CD8-positive, alpha-beta memory T cell (primary cell): Measurements from ENCODE around the gene RGS9. TPM values are rescaled to one million over a fixed set of nuclear protein-coding genes. Genes with fewer than 3 reads are reported as not detected.
"Not testable (repeated sequence)": the region's sequence is repeated elsewhere in the genome, so short reads cannot be mapped to it uniquely, and the experiment has no call there.

Experiments used
- CTCF ChIA-PET: fragments of 350-600 bp; sonication (Branson Sonifier 250); formaldehyde crosslinking; loops from one replicate; lab custom pipeline; 2021; ENCODE audit warnings: antibody characterized with exemption; lab: Charles Lee
- POLR2A ChIA-PET: fragments of 350-600 bp; sonication (Branson Sonifier 250); formaldehyde crosslinking; loops from one replicate; lab custom pipeline; 2021; ENCODE audit warnings: antibody characterized with exemption; lab: Charles Lee
- DNase-seq, 5 donors: peaks; one replicate each; pipeline versions ENCODE4 v3.0.0 to v3.0.0-alpha.2; 2020 to 2022; ENCODE audit warnings: mixed read lengths in 1 of 5
- H3K27ac ChIP-seq: one replicate; pipeline ENCODE4 v1.7.0; 2013; ENCODE audit warnings: low read depth, mild to moderate bottlenecking, low read length, moderate library complexity
- H3K27me3 ChIP-seq: 2 replicates; pipeline ENCODE4 v1.7.0; 2013; ENCODE audit warnings: low read length, mild to moderate bottlenecking; ENCODE audit not compliant: insufficient read depth, poor library complexity, severe bottlenecking
- H3K36me3 ChIP-seq: 2 replicates; pipeline ENCODE4 v1.7.0; 2013; ENCODE audit warnings: mild to moderate bottlenecking, low read length, moderate library complexity; ENCODE audit not compliant: insufficient read depth
- H3K4me1 ChIP-seq: 2 replicates; pipeline ENCODE4 v1.7.0; 2013; ENCODE audit warnings: mild to moderate bottlenecking, low read length, moderate library complexity; ENCODE audit not compliant: insufficient read depth
- H3K4me3 ChIP-seq: 2 replicates; pipeline ENCODE4 v1.7.0; 2013; ENCODE audit warnings: mild to moderate bottlenecking, low read length
- H3K9me3 ChIP-seq: 2 replicates; pipeline ENCODE4 v1.7.0; 2013; ENCODE audit warnings: mild to moderate bottlenecking, low read length
- H3K27ac Mint-ChIP-seq, 8 donors: one replicate each; pipeline ENCODE4 v1.8.0; 2020 to 2021; ENCODE audit warnings: mixed read lengths in 8 of 8, mild to moderate bottlenecking in 6 of 8, inconsistent platforms in 3 of 8, moderate library complexity in 3 of 8
- H3K27me3 Mint-ChIP-seq, 2 donors: one replicate each; pipeline ENCODE4 v1.8.0; 2020 to 2021; ENCODE audit warnings: mixed read lengths in 2 of 2, mild to moderate bottlenecking in 1 of 2, moderate library complexity in 1 of 2
- H3K36me3 Mint-ChIP-seq, 3 donors: one replicate each; pipeline ENCODE4 v1.8.0; 2020 to 2021; ENCODE audit warnings: mixed read lengths in 3 of 3, inconsistent platforms in 1 of 3, mild to moderate bottlenecking in 1 of 3
- H3K4me1 Mint-ChIP-seq, 3 donors: one replicate each; pipeline ENCODE4 v1.8.0; 2020 to 2021; ENCODE audit warnings: mixed read lengths in 3 of 3, inconsistent platforms in 1 of 3, mild to moderate bottlenecking in 1 of 3
- H3K4me3 Mint-ChIP-seq, 7 donors: one replicate each; pipeline ENCODE4 v1.8.0; 2020 to 2021; ENCODE audit warnings: mixed read lengths in 7 of 7, mild to moderate bottlenecking in 6 of 7, moderate library complexity in 4 of 7, inconsistent platforms in 2 of 7
- H3K9me3 Mint-ChIP-seq, 5 donors: one replicate each; pipeline ENCODE4 v1.8.0; 2020 to 2022; ENCODE audit warnings: mixed read lengths in 5 of 5, mild to moderate bottlenecking in 3 of 5, moderate library complexity in 2 of 5, inconsistent platforms in 1 of 5
- polyA plus RNA-seq: library from polyadenylated mRNA; unstranded; fragments of 300-500 nt; fragmentation: Illumina TruSeq; gene quantifications from one replicate; pipeline ENCODE4 v1.2.3, GENCODE V29; 2021
- total RNA-seq, 2 experiments: library from RNA; stranded (reverse); gene quantifications; one replicate each; pipeline ENCODE4 v1.2.3, GENCODE V29; 2021

Gene RGS9
- total and polyA plus RNA-seq, 3 experiments from 2014 or later, result 1.4 to 8.9 (median 2.6) TPM

DNA sequence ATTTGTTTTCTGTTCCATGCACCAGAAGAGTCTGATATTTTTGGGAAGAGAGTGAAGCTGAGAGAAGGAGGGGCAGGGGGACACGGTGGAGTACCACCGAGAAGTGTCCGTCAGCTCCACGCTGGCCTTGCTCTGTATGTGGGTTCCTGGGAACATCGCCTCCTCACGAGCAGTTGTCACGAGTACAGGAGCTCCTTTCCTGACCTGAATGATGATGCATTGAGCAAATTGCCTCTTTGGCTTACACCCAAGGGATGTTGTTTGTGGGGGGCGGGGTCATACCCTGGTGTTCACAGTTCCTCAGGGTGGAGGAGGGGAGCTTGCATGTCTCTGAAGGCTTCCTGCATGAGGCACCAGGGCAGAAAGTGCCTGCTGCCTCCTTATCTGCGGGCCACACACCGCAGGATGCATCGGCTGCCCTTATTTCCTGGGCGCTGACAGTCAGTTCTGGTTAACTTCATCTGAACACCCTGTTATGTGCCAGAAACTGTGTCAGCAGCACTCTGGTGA is 36.2 kb downstream of the RGS9 start:
- ChIA-PET CTCF (interaction anchor here (1.0 to 2.1 kb wide), 4 partner anchors 19 to 254 kb away, joined by 3 to 11 read pairs (median 4); partner anchors contain the start of genes LRRC37A3 and RGS9), POLR2A (interaction anchor here (1.0 to 1.3 kb wide), 3 partner anchors 10 to 667 kb away, joined by 3 to 4 read pairs (median 3); partner anchors contain the start of genes CEP95 and GNA13)
- Histone ChIP-seq H3K27ac (peak overlapping the region; percentile 13), H3K4me1 (peaks cover 45% of the 10 kb centered on the region), H3K36me3 (no peaks in the 10 kb centered on the region), H3K9me3 (no peaks in the 10 kb centered on the region), H3K4me3 (no peak overlapping the region), H3K27me3 (no peaks in the 10 kb centered on the region)
- no peaks in the 10 kb centered on the region for H3K9me3 Mint-ChIP-seq
- peak; percentile 48 to 87 (median 66) for DNase-seq
- no peaks in the 10 kb centered on the region for H3K27me3 Mint-ChIP-seq
- H3K4me3 Mint-ChIP-seq, result peak overlapping the region in 1 of 7 donors; percentile 42
- peak overlapping the region in 1 of 8 donors; percentile 3 for H3K27ac Mint-ChIP-seq
- H3K4me1 Mint-ChIP-seq, result peaks cover 0 to 32% (median 10%) of the 10 kb centered on the region in 3 donors
- H3K36me3 Mint-ChIP-seq, result peaks cover 0 to 1% (median 0%) of the 10 kb centered on the region in 3 donors

DNA sequence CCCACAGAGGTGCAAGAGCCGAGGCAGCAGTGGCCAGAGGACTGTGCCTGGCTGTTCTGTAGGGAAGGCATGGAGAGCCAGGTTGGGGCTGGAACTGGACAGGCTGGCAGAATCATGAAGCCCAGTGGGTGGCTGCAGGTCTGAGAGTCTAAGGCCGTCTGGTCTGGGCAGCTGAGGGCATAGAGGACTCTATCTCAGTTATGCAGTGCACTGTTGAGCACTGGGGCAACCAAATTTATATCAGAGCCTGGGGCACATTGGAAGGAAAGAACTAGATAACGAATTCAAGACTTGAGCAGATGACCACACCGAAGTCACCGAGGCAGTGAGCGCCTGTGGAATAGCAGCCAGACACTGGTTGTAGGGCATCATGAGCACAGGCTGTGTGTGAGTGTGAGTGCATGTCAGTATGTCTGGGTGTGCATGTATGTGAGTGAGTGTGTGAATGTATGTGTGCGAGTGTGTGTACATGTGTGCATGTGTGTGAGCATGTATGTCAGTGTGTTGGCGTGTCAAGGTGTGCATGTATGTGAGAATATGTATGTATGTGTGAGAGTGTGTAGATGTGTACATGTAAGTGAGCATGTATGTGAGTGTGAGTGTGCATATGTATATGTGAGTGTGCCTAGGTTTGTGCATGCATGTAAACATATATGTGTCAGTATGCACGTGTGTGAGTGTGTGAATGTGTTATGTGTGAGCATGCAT is 37.0 kb downstream of the RGS9 start:
- H3K4me1 Mint-ChIP-seq, result peaks cover 7 to 38% (median 17%) of the 10 kb centered on the region in 3 donors
- H3K27me3 Mint-ChIP-seq, result no peaks in the 10 kb centered on the region
- DNase-seq, result no peak
- H3K9me3 Mint-ChIP-seq, result no peaks in the 10 kb centered on the region
- POLR2A ChIA-PET, result interaction anchor here (1.0 to 1.3 kb wide), 3 partner anchors 9 to 667 kb away, joined by 3 to 4 read pairs (median 3); partner anchors contain the start of genes CEP95 and GNA13
- CTCF ChIA-PET, result interaction anchor here (1.0 to 2.1 kb wide), 4 partner anchors 18 to 255 kb away, joined by 3 to 11 read pairs (median 4); partner anchors contain the start of genes LRRC37A3 and RGS9
- H3K36me3 Mint-ChIP-seq, result peaks cover 0 to 1% (median 0%) of the 10 kb centered on the region in 3 donors
- Histone ChIP-seq H3K36me3 (no peaks in the 10 kb centered on the region), H3K27ac (peak overlapping the region; percentile 13), H3K9me3 (no peaks in the 10 kb centered on the region), H3K4me1 (peaks cover 50% of the 10 kb centered on the region), H3K4me3 (no peak overlapping the region), H3K27me3 (no peaks in the 10 kb centered on the region)
- no peak overlapping the region for H3K27ac Mint-ChIP-seq
- peak overlapping the region in 1 of 7 donors; percentile 42 for H3K4me3 Mint-ChIP-seq

DNA sequence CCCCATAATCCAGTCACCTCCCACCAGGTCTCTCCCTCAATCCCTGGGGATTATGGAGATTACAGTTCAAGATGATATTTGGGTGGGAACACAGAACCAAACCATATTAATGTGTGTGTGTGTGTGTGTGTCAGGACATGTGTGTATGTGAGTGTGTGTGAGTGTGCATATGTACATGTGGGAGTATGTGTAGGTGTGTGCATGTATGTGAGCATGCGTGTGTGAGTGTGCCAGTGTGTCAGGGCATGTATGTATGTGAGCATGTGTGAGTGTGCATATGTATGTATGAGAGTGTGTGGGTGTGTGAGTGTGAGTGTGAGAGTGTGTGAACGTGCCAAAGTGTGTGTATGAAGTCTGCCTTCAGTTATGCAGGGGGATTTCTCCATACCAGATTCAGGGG is 37.8 kb downstream of the RGS9 start:
- Mint-ChIP-seq H3K4me1 (peaks cover 15 to 46% (median 25%) of the 10 kb centered on the region in 3 donors), H3K36me3 (no peaks in the 10 kb centered on the region), H3K27me3 (no peaks in the 10 kb centered on the region), H3K27ac (no peak overlapping the region), H3K4me3 (no peak overlapping the region), H3K9me3 (no peaks in the 10 kb centered on the region)
- Histone ChIP-seq H3K36me3 (no peaks in the 10 kb centered on the region), H3K9me3 (no peaks in the 10 kb centered on the region), H3K27me3 (no peaks in the 10 kb centered on the region), H3K4me3 (no peak overlapping the region), H3K27ac (no peak overlapping the region), H3K4me1 (peaks cover 58% of the 10 kb centered on the region)
- no peak for DNase-seq
- ChIA-PET POLR2A (no interaction called here), CTCF (no interaction called here)

DNA sequence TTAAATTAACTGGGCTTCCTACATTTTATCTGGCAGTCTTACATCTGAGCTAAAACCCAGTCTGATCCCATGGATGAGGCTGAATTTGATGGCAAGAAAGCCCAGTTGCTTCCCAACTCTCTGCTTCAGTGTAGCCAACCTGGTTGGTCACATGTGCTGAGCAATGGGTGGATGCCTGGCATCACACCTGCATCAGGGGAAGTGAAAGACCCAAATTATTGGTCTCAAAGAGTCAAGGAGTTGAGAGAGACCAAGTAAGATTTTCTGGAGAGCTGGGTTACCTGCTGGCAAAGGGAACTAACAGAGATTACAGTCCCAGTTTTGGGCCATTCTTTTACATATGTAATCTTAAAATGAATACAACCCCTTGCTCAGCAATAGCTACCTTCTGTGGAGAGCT is 38.8 kb downstream of the RGS9 start:
- DNase-seq, result no peak
- Mint-ChIP-seq H3K4me3 (no peak overlapping the region), H3K27me3 (no peaks in the 10 kb centered on the region), H3K27ac (peak overlapping the region in 3 of 8 donors; percentile 46 to 79 (median 72)), H3K9me3 (no peaks in the 10 kb centered on the region), H3K36me3 (no peaks in the 10 kb centered on the region), H3K4me1 (peaks cover 25 to 56% (median 35%) of the 10 kb centered on the region in 3 donors)
- H3K36me3 ChIP-seq, result no peaks in the 10 kb centered on the region
- ChIA-PET CTCF (no interaction called here), POLR2A (no interaction called here)
- H3K27me3 ChIP-seq, result no peaks in the 10 kb centered on the region
- peaks cover 68% of the 10 kb centered on the region for H3K4me1 ChIP-seq
- no peaks in the 10 kb centered on the region for H3K9me3 ChIP-seq
- H3K27ac ChIP-seq, result no peak overlapping the region
- H3K4me3 ChIP-seq, result no peak overlapping the region

DNA sequence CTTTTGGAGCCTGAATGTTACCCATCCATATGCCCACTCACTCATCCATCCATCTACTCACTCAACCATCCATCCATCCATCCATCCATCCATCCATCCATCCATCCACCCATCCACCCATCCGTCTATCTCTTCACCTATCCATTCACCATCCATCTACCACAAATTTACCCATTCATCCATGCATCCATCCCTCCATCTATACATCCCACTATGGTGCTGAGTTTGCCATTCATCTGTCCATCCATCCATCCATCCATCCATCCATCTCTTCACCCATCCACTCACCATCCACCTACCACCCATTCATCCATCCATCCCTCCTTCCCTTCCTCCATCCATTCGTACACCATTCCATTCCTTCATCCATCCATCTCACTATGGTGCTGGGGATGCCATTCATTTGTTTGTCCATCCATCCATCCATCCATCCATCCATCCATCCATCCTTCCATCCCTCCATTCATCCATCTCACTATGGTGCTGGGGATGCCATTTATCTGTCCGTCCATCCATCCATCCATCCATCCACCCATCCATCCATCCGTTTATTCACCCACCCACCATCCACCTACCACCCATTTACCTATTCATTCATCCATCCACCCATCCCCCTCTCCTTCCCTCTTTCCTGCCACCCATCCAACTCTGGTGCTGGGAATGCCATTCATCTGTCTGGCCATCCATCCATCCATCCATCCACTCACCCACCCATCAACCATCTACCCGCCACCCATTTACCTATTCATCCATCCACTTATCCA is 39.7 kb downstream of the RGS9 start:
- Mint-ChIP-seq H3K4me3 (peak overlapping the region in 1 of 7 donors; percentile 71), H3K4me1 (peaks cover 34 to 58% (median 37%) of the 10 kb centered on the region in 3 donors), H3K36me3 (no peaks in the 10 kb centered on the region), H3K27me3 (no peaks in the 10 kb centered on the region), H3K27ac (peak overlapping the region in 7 of 8 donors; percentile 17 to 90 (median 79)), H3K9me3 (no peaks in the 10 kb centered on the region)
- H3K36me3 ChIP-seq, result no peaks in the 10 kb centered on the region
- H3K4me1 ChIP-seq, result peaks cover 72% of the 10 kb centered on the region
- CTCF ChIA-PET, result interaction anchor here (1.4 kb wide), 1 partner anchor 40 kb away, joined by 3 read pairs; the partner anchor contains the start of gene RGS9
- no peak overlapping the region for H3K27ac ChIP-seq
- H3K9me3 ChIP-seq, result no peaks in the 10 kb centered on the region
- POLR2A ChIA-PET, result no interaction called here
- no peak for DNase-seq
- no peaks in the 10 kb centered on the region for H3K27me3 ChIP-seq
- no peak overlapping the region for H3K4me3 ChIP-seq

DNA sequence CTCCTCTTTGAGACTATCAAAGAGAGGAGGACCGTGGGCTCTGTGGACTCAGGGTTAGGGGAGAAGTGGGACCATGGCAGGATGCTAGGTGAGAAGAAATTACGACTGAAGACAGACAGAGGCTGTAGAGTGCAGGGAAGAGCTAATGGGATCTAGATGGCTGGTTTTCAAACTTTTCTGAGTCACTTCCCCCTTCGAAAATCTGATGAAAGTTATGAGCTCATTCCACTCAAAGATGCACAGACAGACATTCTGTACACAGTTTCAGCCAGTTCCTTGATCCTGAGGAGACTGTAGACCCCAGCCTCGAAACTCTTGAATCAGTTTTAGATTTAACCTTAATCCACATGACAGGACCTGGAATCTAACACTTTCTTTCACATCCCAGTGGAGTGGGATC is 40.7 kb downstream of the RGS9 start:
- Mint-ChIP-seq H3K27me3 (no peaks in the 10 kb centered on the region), H3K4me1 (peaks cover 44 to 65% (median 45%) of the 10 kb centered on the region in 3 donors), H3K36me3 (no peaks in the 10 kb centered on the region), H3K27ac (peak overlapping the region in 7 of 8 donors; percentile 8 to 87 (median 46)), H3K9me3 (no peaks in the 10 kb centered on the region), H3K4me3 (no peak overlapping the region)
- CTCF ChIA-PET, result interaction anchor here (1.4 kb wide), 1 partner anchor 41 kb away, joined by 3 read pairs; the partner anchor contains the start of gene RGS9
- Histone ChIP-seq H3K4me1 (peaks cover 75% of the 10 kb centered on the region), H3K27ac (no peak overlapping the region), H3K9me3 (no peaks in the 10 kb centered on the region), H3K4me3 (no peak overlapping the region), H3K36me3 (no peaks in the 10 kb centered on the region), H3K27me3 (no peaks in the 10 kb centered on the region)
- no peak for DNase-seq
- POLR2A ChIA-PET, result interaction anchor here (0.6 kb wide), 2 partner anchors 119 to 972 kb away, joined by 4 to 5 read pairs; no protein-coding TSS in a partner anchor

DNA sequence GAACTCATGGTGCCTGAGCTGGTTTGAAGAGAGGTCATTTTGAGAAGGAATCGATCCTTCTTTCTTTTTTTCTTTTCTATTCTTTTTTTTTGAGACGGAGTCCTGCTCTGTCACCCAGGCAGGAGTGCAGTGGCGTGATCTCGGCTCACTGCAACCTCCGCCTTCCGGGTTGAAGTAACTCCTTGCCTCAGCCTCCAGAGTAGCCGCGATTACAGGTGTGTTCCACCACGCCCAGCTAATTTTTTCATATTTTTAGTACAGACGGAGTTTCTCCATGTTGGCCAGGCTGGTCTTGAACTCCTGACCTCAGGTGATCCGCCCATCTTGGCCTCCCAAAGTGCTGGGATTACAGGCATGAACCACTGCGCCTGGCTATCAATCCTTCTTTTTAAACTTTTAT is 43.1 kb downstream of the RGS9 start:
- DNase-seq, H3K36me3 Mint-ChIP-seq, H3K36me3 ChIP-seq, POLR2A ChIA-PET, H3K9me3 ChIP-seq, H3K27me3 ChIP-seq, H3K27me3 Mint-ChIP-seq, H3K9me3 Mint-ChIP-seq: not testable (repeated sequence)
- H3K27ac Mint-ChIP-seq, result peak overlapping the region; percentile 71 to 99 (median 96)
- Histone ChIP-seq H3K4me1 (peaks cover 55% of the 10 kb centered on the region), H3K4me3 (peak overlapping the region; percentile 15), H3K27ac (peak overlapping the region; percentile 53)
- CTCF ChIA-PET, result interaction anchor here (1.0 to 4.5 kb wide), 3 partner anchors 18 to 44 kb away, joined by 3 to 23 read pairs (median 4); partner anchors contain the start of gene RGS9
- H3K4me1 Mint-ChIP-seq, result peaks cover 62 to 77% (median 62%) of the 10 kb centered on the region in 3 donors
- peak overlapping the region; percentile 38 to 87 (median 75) for H3K4me3 Mint-ChIP-seq
